ENCODE data around the gene BRAT1.

The BRAT1 gene

DNA sequence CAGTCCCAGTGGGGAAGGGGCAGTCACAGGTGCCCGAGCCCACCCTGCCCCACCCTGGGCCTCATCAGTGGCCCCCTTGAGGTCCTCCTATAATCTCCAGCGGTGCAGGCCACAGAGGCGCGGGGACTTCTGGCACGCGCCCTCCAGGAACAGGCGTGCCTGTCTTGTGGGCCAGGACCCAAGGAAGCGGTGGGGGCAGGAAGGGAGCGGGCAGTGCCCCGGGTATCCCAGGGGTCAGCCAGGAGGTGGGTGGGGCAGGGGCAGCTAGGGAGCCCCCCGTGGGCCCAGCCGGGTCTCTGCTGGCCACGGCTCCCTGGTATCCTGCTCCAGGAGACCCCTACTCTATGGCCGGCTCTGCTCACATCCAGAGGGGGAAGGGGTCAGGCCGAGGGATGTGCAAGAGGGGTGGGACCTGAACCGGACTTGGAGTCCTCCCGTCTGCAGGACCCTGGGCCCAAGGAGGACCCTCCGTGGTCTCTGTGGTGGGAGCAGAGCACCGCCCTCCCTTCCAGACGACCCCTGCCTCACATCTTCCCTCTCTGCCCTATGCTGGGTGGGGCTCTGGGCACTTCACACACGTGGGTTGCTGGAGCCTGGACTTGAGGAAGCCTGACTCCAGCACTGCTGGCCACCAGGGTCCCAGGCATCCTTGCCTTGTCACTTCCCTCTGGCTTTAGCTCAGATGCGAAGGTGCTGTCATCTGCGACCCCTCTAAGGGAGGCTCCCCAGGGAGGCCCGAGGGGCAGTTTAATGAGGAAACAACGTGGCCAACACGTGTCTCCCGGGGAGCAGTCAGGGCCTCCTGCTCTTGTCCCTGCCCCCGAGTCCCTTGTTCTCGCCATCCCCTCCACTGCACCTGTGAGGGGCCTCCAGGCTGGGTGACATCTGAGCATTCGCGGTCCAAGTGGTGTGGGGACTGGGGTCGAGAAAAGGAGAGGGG lies 60.9 kb downstream of the BRAT1 start:
- Histone ChIP-seq H3K27me3 (ENCODE audit: control insufficient read depth, low read length) (peaks cover 38% of the 10 kb centered on the region), H3K4me1 (ENCODE audit: control insufficient read depth, low read length) (no peaks in the 10 kb centered on the region), H3K4me2 (ENCODE audit: low read length) (no peak overlapping the region)

DNA sequence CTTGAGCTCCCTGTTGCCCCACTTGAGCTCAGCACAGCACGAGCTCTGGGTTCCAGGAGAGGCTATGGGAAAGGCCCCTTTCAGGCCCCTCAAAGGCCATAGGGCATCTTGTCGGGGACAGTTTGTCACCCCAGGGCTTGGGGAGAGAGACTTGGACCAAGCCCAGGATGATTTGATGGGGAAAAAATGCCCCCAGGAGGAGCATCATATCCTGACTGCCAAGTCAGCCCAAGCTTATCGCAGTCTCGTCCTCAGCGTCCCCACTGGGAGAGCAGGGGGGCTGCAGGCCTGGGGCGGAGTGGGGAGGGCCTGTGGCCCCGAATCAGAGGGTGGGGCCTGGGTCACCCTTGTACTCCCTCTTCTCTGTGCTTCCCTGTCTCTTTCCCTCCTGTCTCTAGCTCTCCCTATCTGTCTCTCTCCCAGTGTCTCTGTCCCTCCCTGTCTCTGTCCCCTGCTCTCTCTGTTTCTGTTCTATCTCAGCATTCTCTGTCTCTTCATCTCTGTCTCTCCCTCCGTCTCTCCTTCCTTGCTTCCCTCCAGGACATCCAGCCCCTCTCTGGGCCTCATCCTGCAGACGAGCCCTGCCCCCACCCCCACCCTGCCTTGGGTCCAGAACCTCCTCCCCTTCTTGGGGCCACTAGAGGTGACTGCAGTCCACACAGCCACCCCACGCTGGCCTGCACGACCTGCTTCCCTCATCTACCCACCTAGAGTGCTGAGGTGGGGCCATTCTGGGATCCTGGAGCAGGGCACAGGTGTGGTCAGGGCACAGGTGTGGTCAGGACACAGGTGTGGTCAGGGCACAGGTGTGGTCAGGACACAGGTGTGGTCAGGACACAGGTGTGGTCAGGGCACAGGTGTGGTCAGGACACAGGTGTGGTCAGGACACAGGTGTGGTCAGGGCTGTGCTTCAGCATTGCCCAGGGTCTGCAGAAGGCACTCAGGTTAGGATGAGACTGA lies 61.8 kb downstream of the BRAT1 start:
- Histone ChIP-seq H3K4me1 (ENCODE audit: control insufficient read depth, low read length) (no peaks in the 10 kb centered on the region), H3F3A (ENCODE audit: control insufficient read depth, insufficient read depth) (no peaks in the 10 kb centered on the region), H3K9me2 (replicated peaks; ENCODE audit: control insufficient read depth, low read length) (no peaks in the 10 kb centered on the region), H3K9me3 (ENCODE audit: control insufficient read depth, insufficient read depth, low read length) (no peaks in the 10 kb centered on the region), H3K4me2 (ENCODE audit: low read length) (no peak overlapping the region), H3K27ac (ENCODE audit: low read depth, low read length) (no peak overlapping the region), H3K79me2 (ENCODE audit: control insufficient read depth, low read length) (no peaks in the 10 kb centered on the region), H3K27me3 (ENCODE audit: control insufficient read depth, low read length) (peaks cover 32% of the 10 kb centered on the region), H4K20me1 (ENCODE audit: control insufficient read depth, insufficient read depth, low read depth, low read length) (no peaks in the 10 kb centered on the region), H3K36me3 (ENCODE audit: control insufficient read depth, low read length) (no peaks in the 10 kb centered on the region), H3K4me3 (ENCODE audit: low read length) (no peak overlapping the region)
- TF ChIP-seq, protein P1, sequence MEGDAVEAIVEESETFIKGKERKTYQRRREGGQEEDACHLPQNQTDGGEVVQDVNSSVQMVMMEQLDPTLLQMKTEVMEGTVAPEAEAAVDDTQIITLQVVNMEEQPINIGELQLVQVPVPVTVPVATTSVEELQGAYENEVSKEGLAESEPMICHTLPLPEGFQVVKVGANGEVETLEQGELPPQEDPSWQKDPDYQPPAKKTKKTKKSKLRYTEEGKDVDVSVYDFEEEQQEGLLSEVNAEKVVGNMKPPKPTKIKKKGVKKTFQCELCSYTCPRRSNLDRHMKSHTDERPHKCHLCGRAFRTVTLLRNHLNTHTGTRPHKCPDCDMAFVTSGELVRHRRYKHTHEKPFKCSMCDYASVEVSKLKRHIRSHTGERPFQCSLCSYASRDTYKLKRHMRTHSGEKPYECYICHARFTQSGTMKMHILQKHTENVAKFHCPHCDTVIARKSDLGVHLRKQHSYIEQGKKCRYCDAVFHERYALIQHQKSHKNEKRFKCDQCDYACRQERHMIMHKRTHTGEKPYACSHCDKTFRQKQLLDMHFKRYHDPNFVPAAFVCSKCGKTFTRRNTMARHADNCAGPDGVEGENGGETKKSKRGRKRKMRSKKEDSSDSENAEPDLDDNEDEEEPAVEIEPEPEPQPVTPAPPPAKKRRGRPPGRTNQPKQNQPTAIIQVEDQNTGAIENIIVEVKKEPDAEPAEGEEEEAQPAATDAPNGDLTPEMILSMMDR (IDR thresholded peaks at IDR 0.05; ENCODE audit: low read depth, low read length, poor library complexity, severe bottlenecking): no peak
- no peak for TF ChIP-seq EZH2phosphoT487 (IDR thresholded peaks at IDR 0.05; ENCODE audit: borderline replicate concordance, low read length)

More for the DNA sequence above, 60.9 kb downstream of the BRAT1 start:
- Histone ChIP-seq H3K4me3 (ENCODE audit: low read length) (no peak overlapping the region), H3K9me3 (ENCODE audit: control insufficient read depth, insufficient read depth, low read length) (no peaks in the 10 kb centered on the region), H3K27ac (ENCODE audit: low read depth, low read length) (no peak overlapping the region), H3K36me3 (ENCODE audit: control insufficient read depth, low read length) (no peaks in the 10 kb centered on the region), H3F3A (ENCODE audit: control insufficient read depth, insufficient read depth) (no peaks in the 10 kb centered on the region), H4K20me1 (ENCODE audit: control insufficient read depth, insufficient read depth, low read depth, low read length) (no peaks in the 10 kb centered on the region), H3K79me2 (ENCODE audit: control insufficient read depth, low read length) (no peaks in the 10 kb centered on the region), H3K9me2 (replicated peaks; ENCODE audit: control insufficient read depth, low read length) (no peaks in the 10 kb centered on the region)
- TF ChIP-seq EZH2phosphoT487 (IDR thresholded peaks at IDR 0.05; ENCODE audit: borderline replicate concordance, low read length): no peak
- TF ChIP-seq, protein P1 (IDR thresholded peaks at IDR 0.05; ENCODE audit: low read depth, low read length, poor library complexity, severe bottlenecking): no peak

DNA sequence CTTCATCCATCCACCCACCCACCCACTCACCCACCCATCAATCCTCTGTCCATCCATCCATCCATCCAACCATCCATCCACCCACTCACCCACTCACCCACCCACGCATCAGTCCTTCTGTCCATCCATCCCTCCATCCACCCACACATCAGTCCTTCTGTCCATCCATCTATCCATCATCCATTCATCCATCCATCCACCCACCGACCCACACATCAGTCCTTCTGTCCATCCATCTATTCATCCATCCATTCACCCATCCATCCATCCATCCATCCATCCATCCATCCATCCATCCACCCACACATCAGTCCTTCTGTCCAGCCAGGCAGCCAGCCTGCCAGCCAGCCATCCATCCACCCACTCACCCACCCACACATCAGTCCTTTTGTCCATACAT lies 63.3 kb downstream of the BRAT1 start:
- Histone ChIP-seq H3K4me3 (ENCODE audit: low read length) (no peak overlapping the region), H3K27ac (ENCODE audit: low read depth, low read length) (no peak overlapping the region), H3F3A (ENCODE audit: control insufficient read depth, insufficient read depth) (no peaks in the 10 kb centered on the region), H3K4me1 (ENCODE audit: control insufficient read depth, low read length) (no peaks in the 10 kb centered on the region), H4K20me1 (ENCODE audit: control insufficient read depth, insufficient read depth, low read depth, low read length) (no peaks in the 10 kb centered on the region), H3K9me2 (replicated peaks; ENCODE audit: control insufficient read depth, low read length) (no peaks in the 10 kb centered on the region), H3K4me2 (ENCODE audit: low read length) (no peak overlapping the region), H3K9me3 (ENCODE audit: control insufficient read depth, insufficient read depth, low read length) (no peaks in the 10 kb centered on the region), H3K79me2 (ENCODE audit: control insufficient read depth, low read length) (no peaks in the 10 kb centered on the region), H3K36me3 (ENCODE audit: control insufficient read depth, low read length) (no peaks in the 10 kb centered on the region), H3K27me3 (ENCODE audit: control insufficient read depth, low read length) (peaks cover 17% of the 10 kb centered on the region)
- TF ChIP-seq, protein P1 (IDR thresholded peaks at IDR 0.05; ENCODE audit: low read depth, low read length, poor library complexity, severe bottlenecking): no peak
- TF ChIP-seq EZH2phosphoT487 (IDR thresholded peaks at IDR 0.05; ENCODE audit: borderline replicate concordance, low read length): no peak

Data from DOHH2 (cell line).